ENCODE data around the gene PAQR8.

DNA sequence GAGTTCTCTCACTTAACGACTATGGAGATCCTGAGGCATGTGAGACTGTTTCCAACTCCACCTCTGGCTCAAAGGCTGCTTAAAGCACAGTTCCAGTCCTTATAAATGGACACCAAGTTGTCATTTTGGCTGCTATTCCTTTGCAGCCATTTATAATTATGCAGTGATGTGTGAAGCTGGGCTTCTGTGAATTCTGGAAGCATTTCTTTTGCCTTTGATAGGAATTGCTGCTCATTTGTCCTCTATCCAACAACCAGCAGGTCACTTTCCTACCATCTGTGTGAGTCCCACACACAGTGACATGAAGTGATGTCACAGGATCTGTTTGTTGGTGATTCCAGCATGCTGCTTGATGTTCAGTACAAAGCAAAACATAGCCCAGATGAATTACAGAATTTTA lies 29.6 kb downstream of the PAQR8 start:
- TF ChIP-seq CTCF (conservative IDR thresholded peaks at IDR 0.05) = no peak
- no peak for TF ChIP-seq EZH2 (IDR thresholded peaks at IDR 0.05; ENCODE audit: low read depth)

All from PC-9 (cell line).